Measurements from ENCODE around the gene GREB1.

GRCh38 chr2:11624893-11625292 lies 91.0 kb downstream of the GREB1 start:
- TF ChIP-seq CTCF (conservative IDR thresholded peaks at IDR 0.05; ENCODE audit: low read depth, low read length): no peak
- no peak for TF ChIP-seq EZH2 (IDR thresholded peaks at IDR 0.05; ENCODE audit: borderline replicate concordance, low read depth, low read length, poor library complexity, severe bottlenecking)
